NK-92 treated with Interleukin-12 subunit alpha and Interleukin-12 subunit beta, amount 100 ng/mL, for 24 hours (cell line): ENCODE data around the gene PTPRT.
"Not testable (repeated sequence)": the region's sequence is repeated elsewhere in the genome, so short reads cannot be mapped to it uniquely, and the experiment has no call there.

Experiments used
- DNase-seq: peaks from one replicate; lab custom pipeline; 2025; lab: John Stamatoyannopoulos, UW

Gene PTPRT

DNA sequence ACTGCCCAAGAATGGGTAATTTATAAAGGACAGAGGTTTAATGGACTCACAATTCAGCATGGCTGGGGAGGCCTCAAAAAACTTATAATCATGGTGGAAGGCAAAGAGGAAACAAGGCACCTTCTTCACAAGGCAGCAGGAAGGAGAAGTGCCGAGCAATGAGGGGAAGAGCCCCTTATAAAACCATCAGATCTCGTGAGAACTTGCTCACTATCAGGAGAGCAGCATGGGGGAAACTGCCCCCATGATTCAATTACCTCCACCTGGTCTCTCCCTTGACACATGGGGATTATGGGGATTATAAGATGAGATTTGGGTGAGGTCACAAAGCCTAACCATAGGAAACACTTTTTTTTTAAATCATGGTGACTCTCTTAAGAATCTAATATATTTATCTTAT lies 278.9 kb downstream of the PTPRT start:
- DNase-seq: not testable (repeated sequence)

DNA sequence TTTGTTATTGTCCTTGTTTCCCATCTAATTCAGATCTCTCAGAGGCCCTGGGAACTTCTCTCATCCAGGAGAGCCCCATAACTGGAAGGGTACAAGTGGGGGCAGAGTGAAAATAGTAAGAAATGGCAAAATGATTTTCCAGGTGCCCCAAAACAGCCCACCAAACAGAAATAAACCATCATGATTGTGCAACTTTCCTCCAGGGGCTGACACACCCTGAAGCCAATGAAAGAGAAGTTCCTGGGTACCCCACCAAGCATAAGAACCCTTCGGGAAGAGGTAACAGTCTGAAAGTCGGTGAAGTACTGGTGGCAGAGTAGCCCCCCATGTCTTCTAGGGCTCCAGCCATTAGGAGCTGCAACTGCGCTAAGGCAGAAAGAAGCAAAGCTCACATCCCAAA lies 282.0 kb downstream of the PTPRT start:
- DNase-seq: no peak

GRCh38 chr20:42906120-42906519 lies 283.6 kb downstream of the PTPRT start:
- DNase-seq: no peak

DNA sequence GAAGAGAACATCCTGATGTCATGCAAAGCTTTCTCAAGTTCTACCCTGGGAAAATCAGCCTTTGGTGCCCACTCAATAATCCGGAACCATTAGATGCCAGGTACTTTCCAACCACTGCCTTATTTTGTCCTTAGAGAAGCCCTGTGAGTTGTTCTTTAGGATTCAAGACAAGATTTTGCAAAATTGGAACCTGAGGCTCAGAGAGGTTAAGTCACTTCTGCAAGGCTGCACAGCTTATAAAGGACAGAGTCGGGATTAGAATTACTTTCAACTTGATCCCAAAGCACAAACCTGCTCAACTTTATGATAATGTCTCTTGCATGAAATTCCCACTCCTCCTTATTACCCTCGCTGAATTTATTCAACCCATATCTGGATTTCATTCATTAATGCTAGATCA lies 287.2 kb downstream of the PTPRT start:
- no peak for DNase-seq

GRCh38 chr20:42901689-42902440 lies 287.8 kb downstream of the PTPRT start:
- no peak for DNase-seq

- DNase-seq: not testable (repeated sequence)
These were observed 288.9 kb downstream of the PTPRT start for GRCh38 chr20:42900764-42901163.

- no peak for DNase-seq
These were observed 294.7 kb downstream of the PTPRT start for GRCh38 chr20:42895020-42895419.

GRCh38 chr20:42894483-42894882 lies 295.2 kb downstream of the PTPRT start:
- DNase-seq: no peak

- DNase-seq: no peak
These were observed 300.2 kb downstream of the PTPRT start for GRCh38 chr20:42889517-42889916.

DNA sequence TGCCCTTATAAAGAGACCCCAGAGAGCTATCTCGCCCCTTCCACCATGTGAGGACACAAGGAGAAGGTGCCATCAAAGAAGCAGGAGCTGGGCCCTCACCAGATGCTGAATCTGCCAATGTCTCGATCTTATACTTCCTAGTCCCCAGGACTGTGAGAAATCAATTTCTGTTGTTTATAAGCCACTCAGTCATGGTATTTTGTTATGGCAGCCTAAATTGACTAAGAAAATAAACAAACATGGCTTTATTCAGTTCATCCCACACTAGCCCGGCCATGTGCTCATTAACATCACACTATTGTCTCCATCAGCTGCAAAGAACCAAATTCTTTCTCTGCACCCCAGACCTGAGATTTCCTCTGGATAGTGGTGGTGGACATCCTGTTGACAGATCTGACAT lies 302.4 kb downstream of the PTPRT start:
- DNase-seq: no peak

- no peak for DNase-seq
These were observed 302.9 kb downstream of the PTPRT start for GRCh38 chr20:42886801-42887200.

- no peak for DNase-seq
These were observed 303.7 kb downstream of the PTPRT start for GRCh38 chr20:42886046-42886445.

DNA sequence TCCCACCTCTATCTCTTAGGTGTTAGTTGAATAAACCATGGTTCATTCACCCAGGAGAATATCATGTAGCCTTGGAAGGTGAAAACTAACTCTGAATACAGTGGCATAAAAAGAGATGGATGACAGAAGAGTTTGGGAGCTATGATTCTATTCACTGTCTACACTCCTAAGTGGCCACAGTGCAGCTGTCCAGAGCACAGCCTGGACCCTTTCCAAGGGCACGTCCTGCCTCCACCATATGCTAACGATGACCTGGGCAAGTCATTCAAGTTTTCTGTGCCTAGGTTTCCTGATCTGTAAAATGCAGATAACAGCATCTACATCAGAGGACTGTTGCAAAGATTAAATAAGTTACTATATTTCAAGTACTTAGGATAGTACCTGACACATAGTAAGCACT lies 314.1 kb downstream of the PTPRT start:
- DNase-seq: no peak

DNA sequence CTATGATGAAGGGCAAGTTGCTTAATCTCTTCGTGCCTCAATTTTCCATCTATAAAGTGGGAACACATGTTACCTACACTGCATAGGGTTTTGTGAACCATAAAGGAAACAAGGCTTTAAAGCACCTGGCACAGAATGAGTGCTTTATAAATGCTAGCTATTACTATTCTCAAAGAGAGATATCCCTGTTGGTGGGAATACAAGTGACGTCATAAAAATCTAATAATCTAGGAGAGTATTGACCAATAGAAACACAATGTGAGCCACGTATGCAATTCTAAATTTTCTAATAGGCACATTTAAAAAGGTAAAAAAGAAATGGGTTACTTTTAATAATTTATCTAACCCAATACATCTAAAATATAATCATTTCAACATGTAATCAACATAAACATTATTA lies 316.4 kb downstream of the PTPRT start:
- no peak for DNase-seq

- DNase-seq: no peak
These were observed 325.6 kb downstream of the PTPRT start for GRCh38 chr20:42864116-42864515.

GRCh38 chr20:42862446-42862845 lies 327.3 kb downstream of the PTPRT start:
- no peak for DNase-seq

GRCh38 chr20:42857446-42857845 lies 332.3 kb downstream of the PTPRT start:
- DNase-seq: no peak

DNA sequence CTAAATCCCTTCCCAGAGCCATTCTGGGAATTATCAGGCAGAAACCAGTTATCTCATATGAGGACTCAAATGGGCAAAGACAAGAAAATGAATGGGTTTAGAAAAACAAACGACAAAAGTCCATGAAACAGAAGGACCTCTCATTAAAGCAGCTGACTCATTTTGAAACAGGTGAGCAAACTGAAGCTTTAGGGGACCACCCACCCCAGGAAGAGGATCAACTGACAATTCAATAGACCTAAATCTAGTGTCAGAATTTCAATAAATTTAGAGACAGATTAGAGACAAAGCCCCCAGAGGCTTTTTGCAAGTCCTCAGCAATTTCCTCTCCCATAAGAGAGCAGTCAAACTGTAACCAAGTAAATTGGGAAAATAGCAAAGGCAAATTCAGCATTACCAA lies 333.8 kb downstream of the PTPRT start:
- no peak for DNase-seq

DNA sequence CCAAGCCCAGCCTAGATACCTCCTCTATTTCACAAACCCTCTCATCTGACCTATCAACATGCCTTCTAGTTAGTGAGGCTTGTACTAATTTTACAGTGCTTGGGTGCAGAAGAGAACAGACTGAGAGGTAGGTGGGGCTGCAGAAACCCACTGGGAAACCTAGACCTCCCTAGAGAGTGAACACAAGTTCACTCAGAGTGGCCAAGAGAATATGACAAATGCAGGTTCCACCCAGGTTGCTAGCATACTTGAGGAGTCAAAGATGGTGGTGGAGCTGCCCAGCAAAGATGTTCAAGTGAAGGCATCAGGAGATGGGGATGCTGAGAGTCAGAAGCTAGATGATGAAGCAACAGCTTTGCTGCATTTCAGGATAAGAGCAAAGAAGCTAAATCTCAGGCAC lies 337.0 kb downstream of the PTPRT start:
- no peak for DNase-seq

- no peak for DNase-seq
These were observed 342.8 kb downstream of the PTPRT start for GRCh38 chr20:42846784-42847490.

- DNase-seq: no peak
These were observed 345.0 kb downstream of the PTPRT start for GRCh38 chr20:42844751-42845150.

GRCh38 chr20:42837456-42837855 lies 352.2 kb downstream of the PTPRT start:
- DNase-seq: no peak

DNA sequence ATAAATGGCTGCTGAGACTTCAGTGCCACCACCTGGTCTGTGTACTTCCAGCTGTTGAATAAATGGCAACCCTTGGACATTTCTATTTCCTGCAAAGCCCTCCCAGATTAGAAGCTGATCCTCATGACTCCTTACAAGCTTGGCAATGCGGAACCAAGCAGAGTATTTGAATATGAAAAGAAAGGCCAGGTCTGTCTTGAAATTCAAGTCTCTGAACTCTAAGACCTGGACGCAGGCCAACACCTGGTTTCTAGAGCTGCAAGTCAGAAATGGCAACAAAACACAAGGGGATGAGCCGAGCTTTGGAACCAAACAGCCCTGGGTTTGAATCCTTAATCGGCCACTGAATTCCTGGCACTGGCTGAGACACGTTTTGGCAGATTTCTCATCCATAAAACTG lies 353.4 kb downstream of the PTPRT start:
- DNase-seq: no peak

DNA sequence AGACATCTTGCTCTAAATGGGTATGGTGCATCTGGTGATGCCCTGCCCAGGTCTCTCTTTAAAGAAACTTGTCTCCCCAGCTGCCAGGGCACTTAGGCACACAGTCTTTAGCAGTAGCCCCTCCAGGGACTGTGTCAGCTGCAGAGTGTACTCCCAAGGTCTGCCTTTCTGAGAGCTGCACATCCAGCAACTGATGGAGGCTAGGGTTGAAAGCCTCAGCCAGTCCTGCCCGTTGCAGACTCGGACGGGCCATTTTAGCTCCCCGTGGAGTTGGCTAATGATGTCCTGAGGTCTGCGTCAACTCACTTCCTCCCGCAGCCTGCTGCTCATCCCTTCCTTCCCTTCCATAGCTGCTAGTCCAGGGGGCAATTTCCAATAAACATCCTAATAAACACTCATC lies 381.8 kb downstream of the PTPRT start:
- no peak for DNase-seq
